ENCODE data around the gene PRCD.
"Not testable (repeated sequence)": the region's sequence is repeated elsewhere in the genome, so short reads cannot be mapped to it uniquely, and the experiment has no call there.

PRCD gene

DNA sequence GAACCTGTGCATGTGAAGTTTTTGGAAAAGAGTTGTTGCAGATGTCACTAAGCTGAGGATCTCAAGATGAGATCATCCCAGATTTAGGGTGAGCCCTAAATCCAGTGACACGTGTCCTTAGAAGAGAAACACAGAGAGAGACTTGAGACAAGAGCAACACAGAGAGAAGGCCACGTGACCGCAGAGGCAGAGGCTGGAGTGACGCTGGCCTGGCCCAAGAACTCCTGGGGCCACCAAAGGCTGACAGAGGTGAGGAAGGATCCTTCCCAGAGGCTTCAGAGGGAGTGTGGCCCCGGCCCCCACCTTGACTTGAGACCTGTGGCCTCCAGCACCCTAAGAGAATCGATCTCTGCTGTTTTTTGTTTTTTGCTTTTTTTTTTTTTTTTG, 26.5 kb upstream of the PRCD start:
- Mint-ChIP-seq H3K27me3 (no peaks in the 10 kb centered on the region), H3K4me1 (peaks cover 17 to 24% of the 10 kb centered on the region in 2 donors), H3K27ac (peak overlapping the region; percentile 56), H3K36me3 (no peaks in the 10 kb centered on the region), H3K9me3 (no peaks in the 10 kb centered on the region), H3K4me3 (no peak overlapping the region)
- ATAC-seq (replicated peaks) (no peak), DNase-seq (no peak)

DNA sequence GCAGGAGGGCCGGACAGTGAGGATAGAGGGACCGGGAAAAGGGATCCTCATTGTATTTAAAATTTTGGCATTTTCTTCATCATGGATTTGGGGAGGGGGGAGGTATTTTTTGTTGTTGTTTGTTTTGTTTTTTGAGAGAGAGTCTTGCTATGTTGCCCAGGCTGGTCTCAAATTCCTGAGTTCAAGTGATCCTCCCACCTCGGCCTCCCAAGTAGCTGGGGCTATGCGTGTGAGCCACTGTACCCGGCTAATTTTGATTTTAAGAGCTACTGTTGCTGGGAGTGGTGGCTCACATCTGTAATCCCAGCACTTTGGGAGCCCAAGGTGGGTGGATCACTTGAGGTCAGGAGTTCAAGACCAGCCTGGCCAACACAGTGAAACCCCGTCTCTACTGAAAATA, 25.5 kb upstream of the PRCD start:
- H3K4me3 Mint-ChIP-seq, result peak overlapping the region in 1 of 2 donors; percentile 32
- not testable (repeated sequence) for ATAC-seq (replicated peaks); H3K27me3 Mint-ChIP-seq; H3K9me3 Mint-ChIP-seq; DNase-seq; H3K36me3 Mint-ChIP-seq
- H3K27ac Mint-ChIP-seq, result peak overlapping the region; percentile 88
- H3K4me1 Mint-ChIP-seq, result peaks cover 17 to 24% of the 10 kb centered on the region in 2 donors

DNA sequence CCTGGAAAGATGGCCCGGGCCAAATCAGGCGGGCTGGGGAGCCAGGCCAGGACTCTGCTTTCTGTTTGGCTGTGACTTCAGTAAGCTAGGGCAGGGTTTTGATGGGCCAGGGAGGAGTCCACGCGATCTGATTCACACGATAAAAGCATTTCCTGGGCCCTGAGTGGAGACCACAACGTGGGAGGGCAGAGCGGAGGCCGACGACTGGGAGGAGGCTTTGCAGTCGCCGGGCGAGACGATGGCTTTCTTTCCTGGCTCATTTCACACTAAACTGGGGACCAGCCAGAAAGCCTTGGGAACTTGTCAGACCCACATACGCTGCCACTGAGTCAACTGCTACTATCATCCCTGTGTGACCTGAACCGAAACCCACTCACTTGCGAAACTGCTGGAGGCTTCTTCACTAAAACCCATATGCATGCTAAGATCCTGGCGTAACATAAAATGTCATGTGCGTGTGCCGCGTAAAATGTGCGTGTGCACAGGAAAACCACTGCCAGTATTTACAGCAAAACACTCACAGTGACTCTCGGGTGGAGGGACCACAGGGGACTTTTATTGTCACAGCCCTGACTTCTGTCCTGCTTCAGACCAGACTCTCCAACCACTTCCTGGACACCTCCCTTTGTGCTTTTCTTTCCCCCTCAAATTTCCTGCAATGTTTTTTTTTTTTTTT, 24.4 kb upstream of the PRCD start:
- no peaks in the 10 kb centered on the region for H3K9me3 Mint-ChIP-seq
- H3K4me3 Mint-ChIP-seq, result peak overlapping the region; percentile 42 to 70
- H3K27me3 Mint-ChIP-seq, result peaks cover 4% of the 10 kb centered on the region in 2 donors
- peak overlapping the region; percentile 88 for H3K27ac Mint-ChIP-seq
- ATAC-seq (replicated peaks) (peak; percentile 91 to 92), DNase-seq (peak; percentile 83)
- no peaks in the 10 kb centered on the region for H3K36me3 Mint-ChIP-seq
- peaks cover 19 to 24% of the 10 kb centered on the region in 2 donors for H3K4me1 Mint-ChIP-seq

DNA sequence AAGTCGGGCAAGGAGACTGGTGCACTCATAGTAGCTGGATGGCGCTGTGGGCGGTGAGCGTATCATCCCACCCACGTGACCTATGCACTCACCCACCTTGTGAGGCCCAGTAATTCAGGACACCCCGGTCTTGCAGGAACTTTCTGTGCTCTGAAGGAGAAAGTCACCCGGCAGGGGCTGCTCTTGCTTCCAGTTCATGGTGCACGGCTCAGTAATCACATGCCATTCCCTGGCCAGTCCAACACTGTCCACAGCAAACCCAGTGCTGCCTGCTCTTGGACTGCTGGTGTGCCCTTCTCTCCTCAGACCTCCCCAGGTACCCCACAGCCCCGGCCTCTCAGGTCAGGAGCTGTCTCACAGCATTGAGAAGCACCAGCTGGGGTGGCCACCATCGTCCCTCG, 22.2 kb upstream of the PRCD start:
- H3K4me1 Mint-ChIP-seq, result peaks cover 19 to 24% of the 10 kb centered on the region in 2 donors

DNA sequence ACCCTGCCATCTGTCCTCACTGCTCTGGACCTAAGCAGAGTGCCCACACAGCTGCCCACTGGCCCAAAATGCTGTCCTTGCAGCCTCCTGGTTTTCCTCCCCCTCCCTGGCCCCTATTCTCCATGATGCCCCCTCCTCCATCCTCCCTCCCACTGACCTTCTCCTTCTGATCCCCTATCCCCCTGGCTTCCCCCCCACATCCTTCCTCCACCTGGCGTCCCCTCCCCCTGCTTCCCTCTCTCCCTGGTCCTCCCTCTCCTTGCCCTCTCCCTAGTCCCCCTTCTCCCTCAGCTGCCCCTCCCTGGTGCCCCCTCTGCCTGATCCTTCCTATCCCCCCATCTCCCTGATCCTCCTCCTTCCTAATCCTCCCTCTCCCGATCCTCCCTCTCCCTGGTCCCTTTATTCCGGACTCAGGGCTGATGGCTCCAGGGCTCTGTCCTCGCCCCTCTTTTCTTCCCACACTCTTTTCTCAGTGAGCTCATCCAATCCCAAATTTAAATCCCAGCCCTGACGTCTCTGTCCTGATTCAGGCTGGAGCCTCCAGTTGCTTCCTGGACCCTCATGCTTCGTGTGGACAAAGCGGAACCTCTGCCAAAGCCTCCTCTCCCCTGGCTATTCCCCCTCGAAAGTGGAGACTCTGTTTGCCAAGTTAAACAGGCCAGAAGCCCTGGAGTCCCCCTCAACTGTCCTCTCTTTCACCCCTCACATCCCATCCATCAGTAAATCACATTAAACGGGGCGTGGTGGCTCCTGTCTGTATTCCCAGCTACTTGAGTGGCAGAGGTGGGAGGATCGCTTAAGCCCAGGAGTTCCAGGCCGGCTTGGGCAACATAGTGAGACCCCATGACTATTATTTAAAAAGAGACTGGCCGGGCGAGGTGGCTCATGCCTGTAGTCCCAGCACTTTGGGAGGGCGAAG, 20.5 kb upstream of the PRCD start:
- Mint-ChIP-seq H3K36me3 (no peaks in the 10 kb centered on the region), H3K4me3 (no peak overlapping the region), H3K27me3 (peaks cover 10 to 12% of the 10 kb centered on the region in 2 donors), H3K4me1 (peaks cover 16 to 32% of the 10 kb centered on the region in 2 donors), H3K27ac (peak overlapping the region; percentile 79), H3K9me3 (no peaks in the 10 kb centered on the region)
- ATAC-seq (replicated peaks), result no peak
- DNase-seq, result no peak

More for the DNA sequence above, 22.2 kb upstream of the PRCD start:
- Mint-ChIP-seq H3K27ac (peak overlapping the region; percentile 14), H3K36me3 (no peaks in the 10 kb centered on the region), H3K4me3 (no peak overlapping the region), H3K27me3 (peaks cover 5 to 6% of the 10 kb centered on the region in 2 donors), H3K9me3 (no peaks in the 10 kb centered on the region)
- no peak for DNase-seq
- ATAC-seq (replicated peaks), result no peak

DNA sequence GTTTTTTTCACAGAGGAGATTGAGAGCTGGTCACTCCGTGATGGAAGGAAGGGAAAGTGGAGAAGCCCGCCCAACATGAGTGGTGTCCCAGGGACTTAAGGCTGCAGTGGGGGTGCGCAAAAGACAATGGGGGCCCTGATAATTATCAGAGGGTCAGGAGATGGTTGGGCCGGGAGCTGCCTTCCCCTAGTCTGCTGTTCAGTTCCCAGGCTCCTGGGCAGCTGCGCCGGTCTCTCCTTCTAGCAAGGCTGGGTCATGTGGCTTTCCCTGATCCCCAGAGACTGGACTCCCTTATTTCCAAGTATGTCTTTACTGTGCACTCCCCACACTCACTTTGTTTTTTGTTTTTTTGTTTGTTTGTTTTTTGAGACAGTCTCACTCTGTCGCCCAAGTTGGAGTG, 18.6 kb upstream of the PRCD start:
- Mint-ChIP-seq H3K27ac (no peak overlapping the region), H3K27me3 (peaks cover 10 to 12% of the 10 kb centered on the region in 2 donors), H3K4me1 (peaks cover 16 to 31% of the 10 kb centered on the region in 2 donors), H3K36me3 (no peaks in the 10 kb centered on the region), H3K4me3 (no peak overlapping the region), H3K9me3 (no peaks in the 10 kb centered on the region)
- DNase-seq (no peak), ATAC-seq (replicated peaks) (no peak)

DNA sequence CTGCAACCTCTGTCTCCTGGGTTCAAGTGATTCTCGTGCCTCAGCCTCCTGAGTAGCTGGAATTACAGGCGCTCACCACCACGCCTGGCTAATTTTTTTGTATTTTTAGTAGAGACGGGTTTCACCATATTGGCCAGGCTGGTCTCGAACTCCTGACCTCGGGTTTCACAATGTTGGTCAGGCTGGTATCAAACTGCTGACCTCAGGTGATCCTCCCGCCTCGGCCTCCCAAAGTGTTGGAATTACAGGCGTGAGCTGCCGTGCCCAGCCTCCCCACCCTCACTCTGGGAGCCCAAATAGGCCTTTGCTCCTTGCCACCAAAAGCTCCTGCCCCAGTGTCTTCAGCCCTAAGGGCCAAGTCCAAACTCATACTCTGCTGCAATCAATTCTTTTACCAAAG, 18.2 kb upstream of the PRCD start:
- H3K27me3 Mint-ChIP-seq, result peaks cover 10 to 12% of the 10 kb centered on the region in 2 donors
- H3K27ac Mint-ChIP-seq, result not testable (repeated sequence)

DNA sequence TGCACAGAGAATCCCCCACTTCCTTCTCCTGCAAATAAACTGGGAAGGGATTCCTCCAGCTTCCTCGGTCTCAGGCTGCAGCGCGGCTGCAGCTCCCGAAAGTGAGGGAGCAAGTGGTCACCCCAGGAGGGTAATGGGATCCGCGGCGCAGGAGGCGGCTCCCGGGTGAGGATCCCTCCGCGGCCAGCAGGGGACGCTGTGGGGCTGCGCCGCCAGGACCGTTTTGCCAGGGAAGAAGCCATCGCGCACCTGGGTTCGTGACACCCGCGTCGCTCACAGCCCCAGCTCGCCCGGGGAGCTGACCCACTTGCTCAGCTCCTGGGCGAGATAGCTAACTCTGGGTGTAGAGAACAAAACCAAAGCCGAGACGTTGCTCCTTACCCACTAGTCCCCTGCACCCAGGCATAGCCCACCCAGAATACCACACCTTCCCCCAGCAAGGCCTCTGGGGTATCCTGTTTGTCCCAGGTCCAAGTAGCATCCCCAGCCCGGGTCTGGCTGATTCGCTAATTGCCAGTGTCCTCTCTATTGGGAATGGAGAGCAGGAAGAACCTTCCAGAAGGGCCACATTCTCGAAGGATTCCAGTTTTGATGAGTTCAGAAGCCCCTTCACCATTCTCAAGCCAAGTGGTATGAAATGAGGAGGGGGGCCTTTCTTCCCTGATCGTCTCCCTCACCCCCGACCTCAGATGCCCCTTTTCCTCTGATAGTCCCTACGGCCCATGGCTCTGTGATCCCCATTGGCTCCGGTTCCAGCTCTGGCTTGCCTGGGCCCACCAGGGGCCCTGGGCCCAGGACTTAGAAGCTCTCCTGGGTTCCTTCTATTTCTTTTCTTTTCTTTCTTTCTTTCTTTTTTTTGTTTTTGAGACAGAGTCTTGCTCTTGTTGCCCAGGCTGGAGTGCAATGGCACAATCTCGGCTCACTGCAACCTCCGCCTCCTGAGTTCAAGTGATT, 16.5 kb upstream of the PRCD start:
- H3K9me3 Mint-ChIP-seq, result no peaks in the 10 kb centered on the region
- peak; percentile 66 for DNase-seq
- peak overlapping the region in 1 of 2 donors; percentile 52 for H3K4me3 Mint-ChIP-seq
- H3K27me3 Mint-ChIP-seq, result peaks cover 10 to 12% of the 10 kb centered on the region in 2 donors
- peaks cover 27 to 43% of the 10 kb centered on the region in 2 donors for H3K4me1 Mint-ChIP-seq
- H3K27ac Mint-ChIP-seq, result no peak overlapping the region
- no peaks in the 10 kb centered on the region for H3K36me3 Mint-ChIP-seq
- peak; percentile 48 to 54 for ATAC-seq (replicated peaks)

More for the DNA sequence above, 18.2 kb upstream of the PRCD start:
- not testable (repeated sequence) for ATAC-seq (replicated peaks); H3K4me3 Mint-ChIP-seq; H3K9me3 Mint-ChIP-seq; H3K36me3 Mint-ChIP-seq; DNase-seq
- H3K4me1 Mint-ChIP-seq, result peaks cover 19 to 29% of the 10 kb centered on the region in 2 donors

DNA sequence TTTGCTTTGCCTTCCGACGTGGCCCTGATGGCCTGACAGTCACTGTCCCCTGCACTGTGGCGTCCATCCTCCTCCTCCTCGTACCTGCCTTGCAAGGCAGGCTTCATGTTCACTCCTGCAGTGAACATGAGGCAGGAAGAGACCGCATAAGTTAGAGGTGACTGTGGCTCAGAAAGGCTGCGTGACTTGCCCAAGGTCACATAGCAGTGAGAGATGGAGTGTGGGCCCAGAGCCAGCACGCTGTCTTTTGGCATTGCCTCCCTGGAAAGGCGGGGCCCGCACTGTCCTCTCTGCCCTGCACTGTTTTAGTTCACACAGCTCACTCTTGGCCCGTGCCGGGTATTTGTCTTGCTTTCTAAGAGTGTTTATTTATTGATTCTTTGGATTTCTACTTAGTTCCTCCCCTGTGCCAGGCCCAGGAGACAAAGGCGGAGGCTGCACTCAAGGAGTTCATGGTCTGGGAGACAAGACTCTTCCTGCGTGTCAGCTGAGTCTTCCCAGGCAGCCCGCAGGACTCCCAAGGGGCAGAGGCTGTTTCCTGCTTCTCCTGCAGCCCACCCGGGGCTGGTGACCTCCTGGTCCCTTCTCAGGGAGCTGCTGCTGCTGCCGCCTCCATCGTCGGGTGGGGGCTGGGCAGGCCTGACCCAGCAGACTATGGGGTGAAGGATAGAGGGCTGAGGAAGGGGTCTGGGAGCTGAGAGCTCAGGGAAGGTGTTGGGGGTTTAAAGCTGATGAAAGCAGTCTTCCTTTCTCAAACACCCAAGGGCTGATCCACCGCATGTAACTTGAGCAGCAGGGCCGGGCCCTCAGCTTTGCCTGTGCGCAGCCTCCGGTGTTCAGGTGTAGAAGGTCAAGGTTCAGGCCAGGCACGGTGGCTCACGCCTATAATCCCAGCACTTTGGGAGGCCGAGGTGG, 15.0 kb upstream of the PRCD start:
- no peak for ATAC-seq (replicated peaks)
- H3K9me3 Mint-ChIP-seq, result no peaks in the 10 kb centered on the region
- DNase-seq, result no peak
- no peaks in the 10 kb centered on the region for H3K36me3 Mint-ChIP-seq
- H3K27me3 Mint-ChIP-seq, result peaks cover 10 to 12% of the 10 kb centered on the region in 2 donors
- H3K4me3 Mint-ChIP-seq, result no peak overlapping the region
- peak overlapping the region; percentile 76 for H3K27ac Mint-ChIP-seq
- peaks cover 37 to 58% of the 10 kb centered on the region in 2 donors for H3K4me1 Mint-ChIP-seq

DNA sequence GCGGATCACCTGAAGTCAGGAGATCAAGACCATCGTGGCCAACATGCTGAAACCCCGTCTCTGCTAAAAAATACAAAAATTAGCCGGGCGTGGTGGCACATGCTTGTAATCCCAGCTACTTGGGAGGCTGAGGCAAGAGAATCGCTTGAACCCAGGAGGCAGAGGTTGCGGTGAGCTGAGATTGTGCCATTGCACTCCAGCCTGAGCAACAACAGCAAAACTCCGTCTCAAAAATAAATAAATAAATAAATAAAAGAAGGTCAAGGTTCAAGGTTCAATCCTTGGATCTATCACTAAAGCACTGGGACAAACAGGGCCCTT, 14.4 kb upstream of the PRCD start:
- not testable (repeated sequence) for H3K9me3 Mint-ChIP-seq; H3K27ac Mint-ChIP-seq; H3K36me3 Mint-ChIP-seq; DNase-seq; ATAC-seq (replicated peaks); H3K27me3 Mint-ChIP-seq; H3K4me3 Mint-ChIP-seq
- H3K4me1 Mint-ChIP-seq, result peaks cover 42 to 64% of the 10 kb centered on the region in 2 donors

DNA sequence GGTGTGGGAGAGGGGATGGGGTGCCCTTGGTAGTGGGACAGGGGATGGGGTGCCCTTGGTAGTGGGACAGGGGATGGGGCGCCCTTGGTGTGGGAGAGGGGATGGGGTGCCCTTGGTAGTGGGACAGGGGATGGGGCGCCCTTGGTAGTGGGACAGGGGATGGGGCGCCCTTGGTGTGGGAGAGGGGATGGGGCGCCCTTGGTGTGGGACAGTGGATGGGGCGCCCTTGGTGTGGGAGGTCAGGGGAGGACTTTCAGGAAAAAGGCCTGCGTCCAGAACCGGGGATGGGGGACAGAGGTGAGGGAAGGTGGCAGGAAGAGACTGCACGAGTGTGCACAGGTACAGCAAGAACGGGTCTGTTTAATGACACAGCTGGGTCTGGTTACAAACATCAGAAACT, 12.8 kb upstream of the PRCD start:
- peak in 1 of 2 donors; percentile 4 for ATAC-seq (replicated peaks)
- Mint-ChIP-seq H3K27ac (peak overlapping the region; percentile 27), H3K4me3 (peak overlapping the region; percentile 57 to 85), H3K4me1 (peaks cover 46 to 76% of the 10 kb centered on the region in 2 donors)
- not testable (repeated sequence) for H3K9me3 Mint-ChIP-seq, DNase-seq, H3K27me3 Mint-ChIP-seq, H3K36me3 Mint-ChIP-seq

DNA sequence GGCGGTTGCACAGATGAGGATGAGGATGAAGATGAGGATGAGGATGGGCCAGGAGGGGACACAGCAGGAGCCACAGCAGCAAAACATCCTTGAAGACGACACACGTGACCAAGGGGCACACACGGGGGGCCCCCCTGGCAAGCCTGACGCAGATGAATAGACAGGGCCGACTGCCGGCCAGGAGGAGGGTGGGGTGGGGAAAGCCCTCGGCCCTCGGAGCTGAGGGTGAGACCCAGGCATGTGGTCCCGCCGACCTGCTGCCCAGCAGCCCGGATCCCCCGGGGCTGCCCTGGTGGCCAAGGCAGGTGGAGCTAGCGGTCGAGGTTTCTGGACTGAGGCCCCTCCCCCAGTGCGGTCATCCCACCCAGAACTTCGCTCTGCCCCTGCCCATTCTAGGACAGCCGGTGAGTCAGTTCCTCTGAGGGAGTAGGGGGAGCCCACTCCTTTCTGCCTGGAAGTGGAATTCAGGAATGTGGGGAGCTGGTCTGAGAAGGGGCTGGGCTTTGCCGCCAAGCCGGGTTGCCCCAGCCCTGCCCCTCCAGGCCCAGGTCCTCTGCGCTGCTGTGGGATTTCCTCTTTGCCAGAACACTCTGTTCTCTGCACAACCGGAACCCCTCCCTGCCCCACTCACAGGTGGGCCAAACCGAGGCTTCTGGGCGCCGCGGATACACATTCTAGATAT, 12.3 kb upstream of the PRCD start:
- Mint-ChIP-seq H3K4me1 (peaks cover 49 to 78% of the 10 kb centered on the region in 2 donors), H3K9me3 (no peaks in the 10 kb centered on the region), H3K36me3 (no peaks in the 10 kb centered on the region), H3K27me3 (peaks cover 5% of the 10 kb centered on the region in 2 donors), H3K4me3 (peak overlapping the region; percentile 84 to 85), H3K27ac (peak overlapping the region; percentile 65)
- ATAC-seq (replicated peaks) (peak; percentile 74 to 80), DNase-seq (peak; percentile 64)

DNA sequence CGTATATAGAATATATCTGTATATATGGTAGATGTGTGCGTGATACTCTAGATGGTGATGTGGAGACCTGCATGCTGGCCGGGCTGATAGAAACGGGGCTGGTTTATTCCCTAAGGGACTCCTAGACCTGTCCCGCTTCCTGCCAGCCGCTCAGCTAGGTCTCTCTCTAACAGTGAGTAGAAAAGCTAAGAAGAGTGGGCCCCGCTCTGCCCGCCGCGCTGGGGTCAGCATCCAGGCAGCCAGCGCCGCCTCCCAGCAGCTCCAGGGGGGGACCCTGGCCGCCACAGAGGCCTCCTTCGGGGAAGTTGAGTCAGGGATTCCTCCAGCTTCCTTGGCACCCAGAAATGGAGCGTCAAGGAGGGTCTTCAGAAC, 11.7 kb upstream of the PRCD start:
- Mint-ChIP-seq H3K4me1 (peaks cover 46 to 74% of the 10 kb centered on the region in 2 donors), H3K4me3 (peak overlapping the region; percentile 84 to 85)

More for the DNA sequence above, 11.7 kb upstream of the PRCD start:
- DNase-seq (peak; percentile 56), ATAC-seq (replicated peaks) (peak; percentile 70 to 73)
- Mint-ChIP-seq H3K27ac (peak overlapping the region; percentile 94), H3K9me3 (no peaks in the 10 kb centered on the region), H3K36me3 (no peaks in the 10 kb centered on the region), H3K27me3 (peaks cover 1 to 2% of the 10 kb centered on the region in 2 donors)
